HepG2 (cell line): ENCODE measurements around the gene RRBP1. TPM values are rescaled to one million over a fixed set of nuclear protein-coding genes. Genes with fewer than 3 reads are reported as not detected.

Experiments used
- AGO2 ChIP-seq: fragments of 200-400 bp; formaldehyde crosslinking; optimal IDR thresholded peaks from 2 replicates; pipeline ENCODE3; 2017; ENCODE audit warnings: mild to moderate bottlenecking, low read depth, low read length, moderate library complexity
- CBX2 ChIP-seq, 2 experiments: fragments of 200-600 bp in 1 of 2; sonication (generic); formaldehyde crosslinking in 1 of 2; IDR thresholded peaks; 2 replicates each; pipeline versions ENCODE4 v1.7.0 to v1.8.1; 2018 to 2022; ENCODE audit warnings: low read depth in 2 of 2, low read length in 1 of 2, mild to moderate bottlenecking in 1 of 2, missing genetic modification reagents in 1 of 2
- FOSL1 ChIP-seq: sonication (generic); formaldehyde crosslinking; IDR thresholded peaks from 2 replicates; pipeline ENCODE4 v1.9.0; 2021; ENCODE audit warnings: missing genetic modification reagents, borderline replicate concordance
- FOXA1 ChIP-seq, 2 experiments: fragments of 450-650 bp in 1 of 2; sonication (generic) in 1 of 2; formaldehyde crosslinking in 1 of 2; IDR thresholded peaks; 2 replicates each; pipeline versions ENCODE4 v1.4.0 to v1.6.1; 2016 to 2020; ENCODE audit warnings: missing genetic modification reagents in 1 of 2
- FOXO4 ChIP-seq: sonication (generic); formaldehyde crosslinking; conservative IDR thresholded peaks from 2 replicates; pipeline ENCODE4 v1.8.1; 2023; ENCODE audit warnings: missing genetic modification reagents
- HHEX ChIP-seq: IDR thresholded peaks from 2 replicates; pipeline ENCODE4 v1.6.1; 2016; ENCODE audit warnings: control low read depth
- HNRNPL ChIP-seq: fragments of 200-400 bp; formaldehyde crosslinking; IDR thresholded peaks from 2 replicates; pipeline ENCODE4 v1.6.1; 2017; ENCODE audit warnings: mild to moderate bottlenecking, low read depth, low read length
- HOMEZ ChIP-seq: IDR thresholded peaks from 2 replicates; pipeline ENCODE4 v1.6.1; 2016; ENCODE audit warnings: low read depth
- IKZF4 ChIP-seq: sonication (generic); formaldehyde crosslinking; IDR thresholded peaks from 2 replicates; pipeline ENCODE4 v1.5.1; 2020; ENCODE audit warnings: borderline replicate concordance, mild to moderate bottlenecking, low read depth, missing genetic modification reagents; ENCODE audit errors: not compliant biosample characterization
- IRF2 ChIP-seq: IDR thresholded peaks from 2 replicates; pipeline ENCODE4 v1.6.1; 2018; ENCODE audit warnings: missing genetic modification reagents, missing compliant biosample characterization
- JARID2 ChIP-seq: sonication (generic); formaldehyde crosslinking; IDR thresholded peaks from 2 replicates; pipeline ENCODE4 v1.8.1; 2023; ENCODE audit warnings: missing genetic modification reagents, inconsistent platforms; ENCODE audit not compliant: insufficient replicate concordance
- MLX ChIP-seq: IDR thresholded peaks from 2 replicates; pipeline ENCODE4 v1.6.1; 2016
- MTF2 ChIP-seq: sonication (generic); formaldehyde crosslinking; IDR thresholded peaks from 2 replicates; pipeline ENCODE4 v1.5.0; 2020; ENCODE audit warnings: missing genetic modification reagents, borderline replicate concordance
- PAWR ChIP-seq: sonication (generic); formaldehyde crosslinking; IDR thresholded peaks from 2 replicates; pipeline ENCODE4 v1.4.0; 2020; ENCODE audit warnings: missing genetic modification reagents, mild to moderate bottlenecking, borderline replicate concordance
- POLR2AphosphoS2 ChIP-seq: IDR thresholded peaks from 2 replicates; pipeline ENCODE4 v1.6.1; 2011; ENCODE audit warnings: low read depth, low read length, improper control_type of control experiment
- REST ChIP-seq, 2 experiments: IDR thresholded peaks; 2 replicates each; pipeline ENCODE4 v1.6.1; 2011 to 2012; ENCODE audit warnings: low read length in 2 of 2, borderline replicate concordance in 1 of 2, low read depth in 1 of 2, mild to moderate bottlenecking in 1 of 2, moderate library complexity in 1 of 2
- SIX4 ChIP-seq: sonication (generic); formaldehyde crosslinking; IDR thresholded peaks from 2 replicates; pipeline ENCODE4 v1.4.0; 2020; ENCODE audit warnings: missing genetic modification reagents
- TAF15 ChIP-seq: fragments of 200-400 bp; formaldehyde crosslinking; IDR thresholded peaks from one replicate; pipeline ENCODE4 v1.6.1; 2018; ENCODE audit warnings: mild to moderate bottlenecking, low read depth, low read length; ENCODE audit not compliant: poor library complexity, severe bottlenecking
- ZNF350 ChIP-seq: sonication (generic); formaldehyde crosslinking; IDR thresholded peaks from 2 replicates; pipeline ENCODE4 v1.4.0; 2020; ENCODE audit warnings: mild to moderate bottlenecking, low read depth, missing genetic modification reagents, borderline replicate concordance
- ZNF569 ChIP-seq: sonication (generic); formaldehyde crosslinking; IDR thresholded peaks from 2 replicates; pipeline ENCODE4 v1.5.0; 2020; ENCODE audit warnings: mild to moderate bottlenecking, missing genetic modification reagents, moderate library complexity, borderline replicate concordance
- ZNF879 ChIP-seq: sonication (generic); formaldehyde crosslinking; IDR thresholded peaks from 2 replicates; pipeline ENCODE4 v1.8.1; 2023; ENCODE audit warnings: missing genetic modification reagents
- polyA plus RNA-seq, 8 experiments: library from polyadenylated mRNA; depleted of rRNA in 3 of 8; stranded (reverse) in 7 of 8; unstranded in 1 of 8; fragments of >200 nt; fragmentation: Illumina TruSeq in 4 of 8; extraction: Trizol in 4 of 8; gene quantifications; 2 replicates each; pipeline versions ENCODE4 v1.2.1 to v1.2.3, GENCODE V29; 2011 to 2016; ENCODE audit warnings: low read depth in 4 of 8, missing spikeins in 1 of 8, mixed read lengths in 1 of 8; ENCODE audit not compliant: insufficient read depth in 1 of 8
- total RNA-seq, 5 experiments: library from RNA; depleted of rRNA; stranded (reverse); fragments of >200 nt; fragmentation: Illumina TruSeq; extraction: Trizol; gene quantifications; 2 replicates each; pipeline ENCODE4 v1.2.3, GENCODE V29; 2016; ENCODE audit warnings: low read depth in 1 of 5

Gene RRBP1
- total and polyA plus RNA-seq, 2 of the 13 experiments (the other 11 are each of a cell fraction or from before 2014, with no cell fraction given): 150 to 222 TPM

GRCh38 chr20:17682103-17682888 is at the start of gene RRBP1 (continued):
- TF ChIP-seq CBX2 (IDR thresholded peaks at IDR 0.05; ENCODE audit: low read depth, low read length) (no peak), CBX2 (CRISPR knock-in tag; IDR thresholded peaks at IDR 0.05; ENCODE audit: low read depth) (0 out of 2 replicates have a peak, but pooled peaks have one; percentile 15), ZNF569 (no peak), FOXO4 (CRISPR knock-in tag) (no peak), ZNF350 (CRISPR knock-in tag) (peak; percentile 98), REST (IDR thresholded peaks at IDR 0.05; ENCODE audit: borderline replicate concordance in 1 of 2, low read depth in 1 of 2, low read length in 2 of 2) (peak in 1 of 2 experiments; percentile 84; a peak in 1 of 4 replicates), JARID2 (CRISPR knock-in tag) (peak; percentile 84), FOSL1 (no peak; the same call in 1 of the 2 replicates), HOMEZ (peak; percentile 51), FOXA1 (IDR thresholded peaks at IDR 0.05) (no peak), FOXA1 (CRISPR knock-in tag; IDR thresholded peaks at IDR 0.05) (peak; percentile 58), MLX (CRISPR knock-in tag) (peak; percentile 59), AGO2 (peak; percentile 88), HNRNPL (no peak), TAF15 (peak; percentile 73), MTF2 (CRISPR knock-in tag) (no peak; the same call in 1 of the 2 replicates), POLR2AphosphoS2 (no peak), IRF2 (CRISPR knock-in tag) (peak; percentile 69; the same call in 1 of the 2 replicates), IKZF4 (no peak), HHEX (CRISPR knock-in tag) (no peak), SIX4 (CRISPR knock-in tag) (peak; percentile 69; the same call in 1 of the 2 replicates), ZNF879 (CRISPR knock-in tag) (peak; percentile 86; the same call in 1 of the 2 replicates), PAWR (no peak)
